ENCODE data around the gene DNAJC17. TPM values are rescaled to one million over a fixed set of nuclear protein-coding genes. Genes with fewer than 3 reads are reported as not detected.

The DNAJC17 gene
- total RNA-seq, 3 donors from 2014 or later = 18.4 to 55.8 (median 24.3) TPM

DNA sequence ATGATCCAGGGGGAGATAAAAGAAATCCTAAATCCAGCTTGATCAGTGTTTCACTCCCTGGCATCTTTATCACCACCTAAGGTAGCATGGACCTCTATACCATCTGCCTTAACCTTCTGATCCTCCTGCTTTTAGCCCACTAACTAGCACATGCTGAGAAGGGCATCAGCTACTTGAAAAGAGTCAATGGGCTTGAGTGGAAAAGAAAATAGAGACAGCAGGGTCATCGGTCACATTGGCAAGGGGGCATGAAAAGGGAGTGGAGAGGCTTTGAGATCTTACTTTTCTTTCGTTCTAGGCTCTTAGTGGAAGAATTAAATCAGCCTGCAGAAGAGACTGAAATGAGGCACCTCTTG, 623 bp downstream of the DNAJC17 start:
- H3K36me3 ChIP-seq = no peaks in the 10 kb centered on the region
- H3K9me3 ChIP-seq = no peaks in the 10 kb centered on the region
- peaks cover 0 to 5% of the 10 kb centered on the region in 2 donors for H3K4me1 ChIP-seq
- no peak for TF ChIP-seq POLR2AphosphoS5 (IDR thresholded peaks at IDR 0.05)
- TF ChIP-seq POLR2A (IDR thresholded peaks at IDR 0.05) = no peak
- TF ChIP-seq, protein P1, sequence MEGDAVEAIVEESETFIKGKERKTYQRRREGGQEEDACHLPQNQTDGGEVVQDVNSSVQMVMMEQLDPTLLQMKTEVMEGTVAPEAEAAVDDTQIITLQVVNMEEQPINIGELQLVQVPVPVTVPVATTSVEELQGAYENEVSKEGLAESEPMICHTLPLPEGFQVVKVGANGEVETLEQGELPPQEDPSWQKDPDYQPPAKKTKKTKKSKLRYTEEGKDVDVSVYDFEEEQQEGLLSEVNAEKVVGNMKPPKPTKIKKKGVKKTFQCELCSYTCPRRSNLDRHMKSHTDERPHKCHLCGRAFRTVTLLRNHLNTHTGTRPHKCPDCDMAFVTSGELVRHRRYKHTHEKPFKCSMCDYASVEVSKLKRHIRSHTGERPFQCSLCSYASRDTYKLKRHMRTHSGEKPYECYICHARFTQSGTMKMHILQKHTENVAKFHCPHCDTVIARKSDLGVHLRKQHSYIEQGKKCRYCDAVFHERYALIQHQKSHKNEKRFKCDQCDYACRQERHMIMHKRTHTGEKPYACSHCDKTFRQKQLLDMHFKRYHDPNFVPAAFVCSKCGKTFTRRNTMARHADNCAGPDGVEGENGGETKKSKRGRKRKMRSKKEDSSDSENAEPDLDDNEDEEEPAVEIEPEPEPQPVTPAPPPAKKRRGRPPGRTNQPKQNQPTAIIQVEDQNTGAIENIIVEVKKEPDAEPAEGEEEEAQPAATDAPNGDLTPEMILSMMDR (IDR thresholded peaks at IDR 0.05) = no peak
- H3K4me3 ChIP-seq = peak overlapping the region; percentile 84 to 95 (median 91)
- intact Hi-C loops (cut with DNase I; ENCODE audit: low total_unique reads) = no loop called here
- DNase-seq (ENCODE audit: low spot score in 2 of 2) = no peak
- H3K27me3 ChIP-seq = no peaks in the 10 kb centered on the region
- peak overlapping the region; percentile 93 to 97 for H3K27ac ChIP-seq

DNA sequence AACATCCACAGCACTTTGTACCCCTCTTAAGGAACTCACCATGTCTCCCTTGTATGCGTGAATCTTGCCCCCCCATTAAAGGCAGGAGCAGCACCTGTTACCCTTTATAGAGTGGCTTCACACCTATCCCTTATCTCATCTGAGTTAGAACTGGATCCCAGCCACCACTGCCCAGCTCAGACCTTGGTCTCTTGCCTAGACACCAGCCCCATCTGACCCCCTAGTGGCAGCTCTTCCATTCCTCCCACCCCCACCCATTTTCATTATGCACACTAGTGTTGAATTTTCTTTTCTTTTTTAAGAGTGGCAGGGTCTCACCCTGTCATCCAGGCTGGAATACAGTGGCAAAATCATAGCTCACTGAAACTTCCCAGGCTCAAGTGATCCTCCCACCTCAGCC, 3.6 kb downstream of the DNAJC17 start:
- intact Hi-C loops (cut with DNase I; ENCODE audit: low total_unique reads) = no loop called here
- Histone ChIP-seq H3K27ac (peak overlapping the region in 1 of 2 donors; percentile 33), H3K4me3 (no peak overlapping the region), H3K36me3 (no peaks in the 10 kb centered on the region), H3K27me3 (no peaks in the 10 kb centered on the region), H3K9me3 (no peaks in the 10 kb centered on the region), H3K4me1 (peaks cover 0 to 3% of the 10 kb centered on the region in 2 donors)
- no peak for DNase-seq (ENCODE audit: low spot score in 2 of 2)
- no peak for TF ChIP-seq POLR2A (IDR thresholded peaks at IDR 0.05)
- TF ChIP-seq POLR2AphosphoS5 (IDR thresholded peaks at IDR 0.05) = no peak
- TF ChIP-seq, protein P1 (IDR thresholded peaks at IDR 0.05) = no peak

DNA sequence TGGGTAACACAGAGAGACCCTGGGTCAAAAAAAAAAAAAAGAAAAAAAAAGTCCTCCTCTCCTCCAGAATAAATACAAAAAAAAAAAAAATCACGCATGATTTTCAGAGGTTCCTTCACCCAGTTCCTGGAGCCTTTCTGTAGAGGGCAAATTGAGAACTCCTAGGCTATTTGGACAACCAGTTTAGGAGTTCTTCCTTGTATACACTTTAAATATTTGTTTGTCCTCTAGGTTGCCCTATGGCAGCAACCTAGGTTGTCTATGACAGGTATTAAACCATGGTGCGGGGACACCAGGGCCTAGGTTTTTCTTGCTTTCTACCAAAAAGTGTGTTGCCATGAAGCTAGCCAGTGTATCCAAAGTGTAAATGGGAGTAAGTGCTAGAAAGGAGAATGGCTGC, 4.2 kb downstream of the DNAJC17 start:
- TF ChIP-seq POLR2AphosphoS5 (IDR thresholded peaks at IDR 0.05) (no peak), POLR2A (IDR thresholded peaks at IDR 0.05) (no peak)
- TF ChIP-seq, protein P1 (IDR thresholded peaks at IDR 0.05) = no peak
- peak overlapping the region in 1 of 2 donors; percentile 33 for H3K27ac ChIP-seq
- no peak overlapping the region for H3K4me3 ChIP-seq
- no peaks in the 10 kb centered on the region for H3K9me3 ChIP-seq
- intact Hi-C loops (cut with DNase I; ENCODE audit: low total_unique reads) = no loop called here
- no peaks in the 10 kb centered on the region for H3K4me1 ChIP-seq
- no peaks in the 10 kb centered on the region for H3K36me3 ChIP-seq
- no peak for DNase-seq (ENCODE audit: low spot score in 2 of 2)
- H3K27me3 ChIP-seq = no peaks in the 10 kb centered on the region

DNA sequence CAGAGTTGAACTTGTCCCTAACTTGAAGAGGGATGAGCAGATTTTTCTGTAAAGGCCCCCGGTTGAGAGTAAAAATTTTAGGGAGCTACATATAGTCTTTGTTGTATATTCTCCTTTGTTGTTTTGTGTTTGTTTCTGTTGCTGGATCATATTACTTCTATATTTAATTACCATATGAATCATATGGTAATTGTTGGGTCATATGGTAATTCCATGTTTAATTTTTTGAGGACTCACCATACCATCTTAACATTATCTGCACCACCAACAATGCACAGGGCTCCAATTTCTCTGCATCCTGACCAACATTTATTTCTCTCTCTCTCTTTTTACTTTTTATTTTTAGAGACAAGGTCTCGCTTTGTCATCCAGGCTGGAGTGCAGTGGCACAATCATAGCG, 7.8 kb downstream of the DNAJC17 start:
- TF ChIP-seq POLR2A (IDR thresholded peaks at IDR 0.05) (no peak), POLR2AphosphoS5 (IDR thresholded peaks at IDR 0.05) (no peak)
- TF ChIP-seq, protein P1 (IDR thresholded peaks at IDR 0.05) = no peak

DNA sequence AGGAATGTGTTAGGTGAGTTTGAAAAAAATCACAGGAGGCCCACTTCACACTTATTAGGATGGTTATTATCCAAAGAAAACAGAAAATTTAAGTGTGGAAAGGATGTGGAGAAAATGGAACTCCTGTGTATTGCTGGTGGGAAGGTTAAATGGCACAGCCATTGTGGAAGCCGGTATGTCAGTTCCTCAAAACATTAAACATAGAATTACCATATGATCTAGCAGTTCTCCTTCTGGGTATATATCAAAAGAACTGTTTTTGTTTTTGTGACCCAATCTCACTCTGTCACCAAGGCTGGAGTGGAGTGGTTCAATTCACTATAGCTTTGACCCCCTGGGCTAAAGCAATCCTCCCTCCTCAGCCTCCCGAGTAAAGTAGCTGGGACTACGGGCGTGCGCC, 10.8 kb downstream of the DNAJC17 start:
- DNase-seq (ENCODE audit: low spot score in 2 of 2) = no peak
- no peaks in the 10 kb centered on the region for H3K36me3 ChIP-seq

More for the DNA sequence above, 7.8 kb downstream of the DNAJC17 start:
- DNase-seq (ENCODE audit: low spot score in 2 of 2) = no peak
- H3K9me3 ChIP-seq = no peaks in the 10 kb centered on the region
- no peak overlapping the region for H3K4me3 ChIP-seq
- intact Hi-C loops (cut with DNase I; ENCODE audit: low total_unique reads) = no loop called here
- no peaks in the 10 kb centered on the region for H3K27me3 ChIP-seq
- H3K27ac ChIP-seq = no peak overlapping the region
- no peaks in the 10 kb centered on the region for H3K36me3 ChIP-seq
- H3K4me1 ChIP-seq = no peaks in the 10 kb centered on the region

More for the DNA sequence above, 10.8 kb downstream of the DNAJC17 start:
- peak overlapping the region in 1 of 2 donors; percentile 1 for H3K27ac ChIP-seq
- no peak overlapping the region for H3K4me3 ChIP-seq
- no peaks in the 10 kb centered on the region for H3K9me3 ChIP-seq
- TF ChIP-seq POLR2AphosphoS5 (IDR thresholded peaks at IDR 0.05) (no peak), POLR2A (IDR thresholded peaks at IDR 0.05) (no peak)
- TF ChIP-seq, protein P1 (IDR thresholded peaks at IDR 0.05) = no peak
- peaks cover 0 to 4% of the 10 kb centered on the region in 2 donors for H3K4me1 ChIP-seq
- H3K27me3 ChIP-seq = no peaks in the 10 kb centered on the region
- intact Hi-C loops (cut with DNase I; ENCODE audit: low total_unique reads) = no loop called here
